ENCODE data around the gene GABBR2. TPM values are rescaled to one million over a fixed set of nuclear protein-coding genes. Genes with fewer than 3 reads are reported as not detected.

The GABBR2 gene
- total and polyA plus RNA-seq, 4 experiments from 2014 or later: not detected

DNA sequence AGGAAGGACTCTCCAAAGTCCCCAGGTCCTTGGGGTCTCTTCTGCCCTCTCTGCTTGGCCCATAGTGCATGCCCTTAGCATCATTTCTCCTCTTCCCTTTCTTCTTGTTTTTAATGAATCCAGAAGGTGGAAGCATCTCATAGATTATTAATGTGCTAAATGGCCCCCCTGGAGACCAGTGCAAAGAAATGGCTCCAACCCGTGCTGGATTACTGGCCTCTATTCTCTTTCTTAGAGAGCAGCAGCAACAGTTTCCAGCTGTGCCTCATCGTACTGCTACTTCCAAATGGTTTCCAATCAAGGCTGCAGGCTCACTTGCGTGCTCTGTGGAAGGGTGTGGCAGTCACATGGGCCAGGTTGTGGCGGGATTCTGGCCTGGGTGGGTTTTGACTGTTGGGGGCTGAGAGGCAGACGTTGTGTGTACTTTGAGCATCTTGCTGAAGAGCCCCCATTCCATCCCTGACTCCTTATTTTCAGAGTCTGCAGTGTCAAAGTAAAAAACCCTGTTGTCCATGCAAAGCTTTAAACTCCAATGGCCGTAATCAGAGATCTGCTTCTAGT is 139.7 kb downstream of the GABBR2 start:
- DNase-seq: no peak
- H3K36me3 ChIP-seq (ENCODE audit: insufficient read depth, low read length): no peaks in the 10 kb centered on the region
- Mint-ChIP-seq H3K27me3 (peaks cover 2 to 3% of the 10 kb centered on the region in 2 donors), H3K4me3 (no peak overlapping the region), H3K27ac (no peak overlapping the region), H3K36me3 (no peaks in the 10 kb centered on the region), H3K9me3 (no peaks in the 10 kb centered on the region), H3K4me1 (no peaks in the 10 kb centered on the region)
- POLR2A ChIA-PET (ENCODE audit: partially characterized antibody): no interaction called here
- H3K9me3 ChIP-seq (ENCODE audit: control insufficient read depth in 1 of 2, low read length in 2 of 2): no peaks in the 10 kb centered on the region
- H3K4me1 ChIP-seq (ENCODE audit: insufficient read depth, low read length): no peaks in the 10 kb centered on the region
- no peaks in the 10 kb centered on the region for H3K27me3 ChIP-seq (ENCODE audit: insufficient read depth, low read length)
- intact Hi-C loops (cut with micrococcal nuclease): no loop called here
- no peak overlapping the region for H3K27ac ChIP-seq (ENCODE audit: low read depth, low read length)
- no peak overlapping the region for H3K4me3 ChIP-seq (ENCODE audit: low read length in 2 of 2)
- CTCF ChIA-PET (ENCODE audit: partially characterized antibody): interaction anchor here (0.5 kb wide), 1 partner anchor 745 kb away, joined by 3 read pairs; no protein-coding TSS in a partner anchor

GRCh38 chr9:98568234-98568908 is 140.4 kb downstream of the GABBR2 start:
- no peak overlapping the region for H3K4me3 ChIP-seq (ENCODE audit: low read length in 2 of 2)
- Mint-ChIP-seq H3K27me3 (peaks cover 2 to 3% of the 10 kb centered on the region in 2 donors), H3K4me3 (no peak overlapping the region), H3K4me1 (no peaks in the 10 kb centered on the region), H3K36me3 (no peaks in the 10 kb centered on the region), H3K9me3 (no peaks in the 10 kb centered on the region), H3K27ac (no peak overlapping the region)
- H3K9me3 ChIP-seq (ENCODE audit: control insufficient read depth in 1 of 2, low read length in 2 of 2): no peaks in the 10 kb centered on the region
- H3K4me1 ChIP-seq (ENCODE audit: insufficient read depth, low read length): no peaks in the 10 kb centered on the region
- H3K27ac ChIP-seq (ENCODE audit: low read depth, low read length): no peak overlapping the region
- no peaks in the 10 kb centered on the region for H3K36me3 ChIP-seq (ENCODE audit: insufficient read depth, low read length)
- ChIA-PET CTCF (ENCODE audit: partially characterized antibody) (no interaction called here), POLR2A (ENCODE audit: partially characterized antibody) (no interaction called here)
- DNase-seq: no peak
- intact Hi-C loops (cut with micrococcal nuclease): no loop called here
- no peaks in the 10 kb centered on the region for H3K27me3 ChIP-seq (ENCODE audit: insufficient read depth, low read length)

- Histone ChIP-seq H3K4me1 (ENCODE audit: insufficient read depth, low read length) (no peaks in the 10 kb centered on the region), H3K36me3 (ENCODE audit: insufficient read depth, low read length) (no peaks in the 10 kb centered on the region), H3K27ac (ENCODE audit: low read depth, low read length) (no peak overlapping the region), H3K9me3 (ENCODE audit: control insufficient read depth in 1 of 2, low read length in 2 of 2) (no peaks in the 10 kb centered on the region), H3K4me3 (ENCODE audit: low read length in 2 of 2) (no peak overlapping the region), H3K27me3 (ENCODE audit: insufficient read depth, low read length) (no peaks in the 10 kb centered on the region)
- ChIA-PET POLR2A (ENCODE audit: partially characterized antibody) (no interaction called here), CTCF (ENCODE audit: partially characterized antibody) (no interaction called here)
- DNase-seq: no peak
- H3K27ac Mint-ChIP-seq: no peak overlapping the region
- H3K9me3 Mint-ChIP-seq: no peaks in the 10 kb centered on the region
- H3K4me3 Mint-ChIP-seq: no peak overlapping the region
- intact Hi-C loops (cut with micrococcal nuclease): no loop called here
- H3K36me3 Mint-ChIP-seq: no peaks in the 10 kb centered on the region
- peaks cover 2 to 3% of the 10 kb centered on the region in 2 donors for H3K27me3 Mint-ChIP-seq
- H3K4me1 Mint-ChIP-seq: no peaks in the 10 kb centered on the region
Observed at GRCh38 chr9:98567540-98568233, 141.0 kb downstream of the GABBR2 start.

GRCh38 chr9:98565152-98566135 is 143.3 kb downstream of the GABBR2 start:
- no peaks in the 10 kb centered on the region for H3K9me3 ChIP-seq (ENCODE audit: control insufficient read depth in 1 of 2, low read length in 2 of 2)
- intact Hi-C loops (cut with micrococcal nuclease): no loop called here
- POLR2A ChIA-PET (ENCODE audit: partially characterized antibody): no interaction called here
- CTCF ChIA-PET (ENCODE audit: partially characterized antibody): no interaction called here
- H3K36me3 ChIP-seq (ENCODE audit: insufficient read depth, low read length): no peaks in the 10 kb centered on the region
- no peaks in the 10 kb centered on the region for H3K4me1 ChIP-seq (ENCODE audit: insufficient read depth, low read length)
- Mint-ChIP-seq H3K9me3 (no peaks in the 10 kb centered on the region), H3K27me3 (no peaks in the 10 kb centered on the region), H3K36me3 (no peaks in the 10 kb centered on the region), H3K27ac (no peak overlapping the region), H3K4me3 (no peak overlapping the region), H3K4me1 (no peaks in the 10 kb centered on the region)
- no peak overlapping the region for H3K4me3 ChIP-seq (ENCODE audit: low read length in 2 of 2)
- no peak overlapping the region for H3K27ac ChIP-seq (ENCODE audit: low read depth, low read length)
- no peak for DNase-seq
- no peaks in the 10 kb centered on the region for H3K27me3 ChIP-seq (ENCODE audit: insufficient read depth, low read length)

GRCh38 chr9:98564714-98565113 is 144.0 kb downstream of the GABBR2 start:
- CTCF ChIA-PET (ENCODE audit: partially characterized antibody): no interaction called here
- intact Hi-C loops (cut with micrococcal nuclease): no loop called here
- H3K9me3 Mint-ChIP-seq: no peaks in the 10 kb centered on the region

DNA sequence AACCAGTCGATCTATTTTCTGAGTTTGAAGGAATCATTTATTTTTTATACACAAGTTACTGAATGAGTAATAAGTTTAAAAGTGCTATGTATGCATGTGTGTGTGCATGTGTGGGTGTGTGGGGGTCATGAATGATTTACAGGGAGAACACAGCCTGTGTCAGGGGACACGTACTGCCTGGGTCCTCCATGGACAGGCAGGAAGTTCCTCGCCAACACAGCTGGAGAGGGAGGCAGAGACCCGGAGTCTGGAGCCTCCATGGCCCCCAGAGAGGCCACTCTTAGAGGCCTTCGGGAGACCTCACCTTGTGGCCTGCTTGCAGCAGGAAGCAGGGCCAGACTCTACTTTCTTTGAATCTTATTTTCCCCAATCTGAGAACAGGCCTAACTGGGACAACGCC is 144.7 kb downstream of the GABBR2 start:
- Histone ChIP-seq H3K9me3 (ENCODE audit: control insufficient read depth in 1 of 2, low read length in 2 of 2) (no peaks in the 10 kb centered on the region), H3K4me1 (ENCODE audit: insufficient read depth, low read length) (no peaks in the 10 kb centered on the region), H3K4me3 (ENCODE audit: low read length in 2 of 2) (no peak overlapping the region), H3K27me3 (ENCODE audit: insufficient read depth, low read length) (no peaks in the 10 kb centered on the region), H3K27ac (ENCODE audit: low read depth, low read length) (no peak overlapping the region), H3K36me3 (ENCODE audit: insufficient read depth, low read length) (no peaks in the 10 kb centered on the region)
- DNase-seq: no peak
- intact Hi-C loops (cut with micrococcal nuclease): no loop called here
- ChIA-PET POLR2A (ENCODE audit: partially characterized antibody) (no interaction called here), CTCF (ENCODE audit: partially characterized antibody) (no interaction called here)
- Mint-ChIP-seq H3K27me3 (peaks cover 0 to 2% of the 10 kb centered on the region in 2 donors), H3K27ac (no peak overlapping the region), H3K4me3 (no peak overlapping the region), H3K9me3 (no peaks in the 10 kb centered on the region), H3K36me3 (no peaks in the 10 kb centered on the region), H3K4me1 (no peaks in the 10 kb centered on the region)

More at GRCh38 chr9:98564714-98565113, 144.0 kb downstream of the GABBR2 start:
- Mint-ChIP-seq H3K4me3 (no peak overlapping the region), H3K27me3 (peaks cover 0 to 2% of the 10 kb centered on the region in 2 donors), H3K36me3 (no peaks in the 10 kb centered on the region), H3K4me1 (no peaks in the 10 kb centered on the region), H3K27ac (no peak overlapping the region)
- no peak overlapping the region for H3K4me3 ChIP-seq (ENCODE audit: low read length in 2 of 2)
- DNase-seq: no peak
- no peaks in the 10 kb centered on the region for H3K4me1 ChIP-seq (ENCODE audit: insufficient read depth, low read length)
- H3K9me3 ChIP-seq (ENCODE audit: control insufficient read depth in 1 of 2, low read length in 2 of 2): no peaks in the 10 kb centered on the region
- POLR2A ChIA-PET (ENCODE audit: partially characterized antibody): no interaction called here
- H3K27ac ChIP-seq (ENCODE audit: low read depth, low read length): no peak overlapping the region
- H3K36me3 ChIP-seq (ENCODE audit: insufficient read depth, low read length): no peaks in the 10 kb centered on the region
- no peaks in the 10 kb centered on the region for H3K27me3 ChIP-seq (ENCODE audit: insufficient read depth, low read length)

Data from CD4-positive, alpha-beta memory T cell (primary cell).